Islet of Langerhans (tissue), 1 donor: ENCODE data around the gene SLC6A6.

ENCODE experiments used
- FAIRE-seq: peaks from one replicate; lab custom pipeline; 2011; peaks lifted over from hg19 to GRCh38; lab: Jason Lieb, UNC

Gene SLC6A6

DNA sequence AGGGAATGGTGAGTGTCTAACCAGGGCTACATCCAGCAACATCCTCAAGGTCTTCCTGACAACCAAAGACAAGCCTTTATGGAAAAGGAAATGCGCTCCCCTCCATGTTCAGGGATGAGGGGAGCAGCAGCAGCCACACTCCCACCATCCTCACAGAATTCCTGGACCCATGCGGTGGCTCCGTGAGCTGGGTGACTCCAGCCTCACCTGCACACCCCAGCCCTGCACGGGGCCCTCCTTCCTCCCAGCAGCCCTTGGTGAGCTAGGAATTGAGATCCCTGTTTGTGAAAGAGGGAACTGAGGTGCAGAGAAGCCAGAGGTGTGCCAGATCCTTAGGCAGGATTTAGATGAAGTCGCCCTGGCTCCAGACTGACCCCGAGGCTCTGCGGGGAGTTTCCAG is 85.4 kb downstream of the SLC6A6 start:
- FAIRE-seq = no peak

DNA sequence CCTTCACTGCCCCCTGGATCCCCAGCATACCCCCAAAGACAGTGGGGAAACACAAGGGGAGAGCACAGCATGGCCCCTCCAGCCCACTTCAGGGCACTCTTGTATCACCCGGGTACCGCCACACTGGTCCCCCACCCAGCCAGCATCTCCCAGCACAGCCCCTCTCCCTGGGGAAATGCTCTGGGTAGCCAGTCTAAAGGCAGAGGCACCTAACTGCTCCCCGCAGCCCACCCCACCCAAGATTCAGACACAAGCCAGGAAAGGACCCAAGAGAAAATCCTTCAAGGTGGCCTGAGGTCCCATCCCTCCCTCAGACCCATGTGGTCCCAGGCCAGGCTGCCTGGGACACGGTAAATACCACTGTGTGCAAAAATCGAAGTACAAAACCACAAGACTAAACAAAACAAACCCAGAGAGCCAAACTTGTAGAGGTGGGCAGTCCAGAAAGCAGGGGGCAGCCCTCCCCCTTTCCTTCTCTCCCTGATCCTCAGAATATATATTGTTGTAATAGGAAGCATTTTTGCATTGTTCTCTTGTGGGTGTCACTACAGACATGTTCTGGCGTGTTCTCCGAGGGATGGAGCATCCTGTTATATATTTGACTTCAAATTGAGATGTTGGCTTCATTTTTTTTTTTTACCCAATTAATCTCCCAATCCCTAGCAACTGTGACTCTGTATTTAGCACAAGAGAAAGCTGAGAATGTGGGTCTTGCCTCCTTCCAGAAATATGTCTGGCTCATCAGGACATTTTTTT is 86.1 kb downstream of the SLC6A6 start:
- FAIRE-seq = no peak

DNA sequence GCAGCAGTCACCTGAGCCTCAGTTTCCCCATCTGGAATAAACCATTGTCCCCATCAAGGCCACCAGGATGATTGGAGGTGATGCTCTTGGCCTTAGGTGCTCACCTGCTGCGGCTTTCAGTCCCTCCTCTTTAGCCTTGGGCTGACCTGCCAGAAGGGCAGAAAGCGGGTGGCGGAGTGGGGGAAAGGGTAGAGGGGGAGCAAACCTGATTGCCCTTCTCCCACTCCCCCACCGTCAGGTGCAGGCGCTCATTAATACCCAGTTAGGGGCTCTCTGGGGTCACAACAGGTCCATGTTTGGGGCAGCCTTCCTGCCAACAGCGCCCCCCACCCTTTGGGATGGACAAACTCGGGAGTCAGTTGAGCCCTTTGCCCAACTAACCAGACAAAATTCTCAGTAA is 87.2 kb downstream of the SLC6A6 start:
- FAIRE-seq = no peak

DNA sequence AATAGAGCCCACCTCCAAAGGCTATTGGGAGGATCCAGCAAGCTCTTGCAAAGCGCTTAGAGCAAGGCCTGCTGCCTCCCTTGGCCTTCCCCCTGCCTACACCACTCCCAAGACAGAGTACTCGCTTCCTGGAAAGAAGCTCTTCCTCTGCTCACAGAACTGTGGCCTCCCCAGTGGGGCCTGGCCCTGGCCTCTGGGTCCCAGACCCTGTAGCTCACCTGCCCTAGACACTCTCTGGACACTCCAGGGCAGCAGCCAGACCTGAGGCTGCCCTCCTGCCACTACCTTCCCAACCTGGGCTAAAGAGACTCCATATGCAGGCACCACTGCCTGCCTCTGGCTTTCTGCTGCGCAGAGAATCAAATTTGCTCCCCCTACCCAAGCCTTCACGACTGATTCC is 87.8 kb downstream of the SLC6A6 start:
- no peak for FAIRE-seq

DNA sequence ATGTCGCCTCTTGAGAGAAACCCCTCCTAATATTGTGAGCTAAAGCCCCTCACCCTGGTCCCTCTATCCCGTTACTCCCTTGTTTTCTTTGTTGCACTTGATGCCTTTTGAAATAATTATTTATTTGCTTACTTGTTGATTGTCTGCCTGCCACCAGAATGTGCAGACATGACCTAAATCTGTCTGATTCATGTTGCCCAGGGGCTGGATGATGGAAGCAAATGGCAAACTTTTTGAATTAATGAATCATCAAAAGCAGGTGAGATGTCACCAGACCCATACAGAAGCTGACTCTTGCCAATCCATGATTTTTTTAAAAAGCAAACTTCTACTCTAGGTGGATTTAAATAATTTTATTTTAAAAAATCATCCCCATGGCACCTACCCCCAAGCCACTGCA is 88.4 kb downstream of the SLC6A6 start:
- FAIRE-seq = no peak

DNA sequence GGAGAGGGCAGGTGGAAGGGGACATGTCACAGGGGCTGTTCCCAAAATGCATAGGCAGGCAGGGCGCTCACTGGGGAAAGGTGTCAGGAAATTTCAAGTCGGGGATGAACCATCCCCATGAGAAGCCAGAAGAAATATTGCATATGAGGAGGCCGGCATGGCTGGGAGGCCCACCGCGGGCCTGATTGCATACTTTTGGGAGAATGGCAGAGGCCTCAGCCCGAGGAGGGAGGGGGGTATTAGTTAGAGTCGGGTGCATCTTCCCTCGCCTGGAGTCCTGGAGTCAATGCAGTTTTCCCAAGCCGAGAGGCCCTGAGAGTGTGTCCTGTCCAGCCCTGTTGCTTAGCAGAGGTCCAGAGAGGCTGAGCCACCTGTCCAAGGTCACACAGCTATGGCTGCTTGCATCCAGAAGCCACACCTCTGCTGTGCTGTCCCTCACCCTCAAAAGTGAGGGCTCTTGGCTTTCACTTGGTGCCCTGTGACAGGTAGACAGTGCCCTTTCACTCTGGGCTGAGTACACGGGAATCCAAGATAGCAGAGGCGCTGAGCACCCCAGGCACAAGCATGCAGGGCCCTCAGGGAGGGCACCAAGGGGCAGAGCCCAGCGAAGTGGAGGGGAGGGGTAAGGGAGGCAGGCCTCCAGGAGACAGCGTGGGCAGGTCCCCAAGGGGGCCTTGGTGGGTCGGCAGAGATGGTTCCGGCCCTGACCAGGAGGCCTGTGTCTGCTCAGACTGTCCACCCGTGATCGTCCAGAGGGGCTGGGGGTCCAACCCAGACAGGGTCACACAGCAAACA is 89.2 kb downstream of the SLC6A6 start:
- no peak for FAIRE-seq

DNA sequence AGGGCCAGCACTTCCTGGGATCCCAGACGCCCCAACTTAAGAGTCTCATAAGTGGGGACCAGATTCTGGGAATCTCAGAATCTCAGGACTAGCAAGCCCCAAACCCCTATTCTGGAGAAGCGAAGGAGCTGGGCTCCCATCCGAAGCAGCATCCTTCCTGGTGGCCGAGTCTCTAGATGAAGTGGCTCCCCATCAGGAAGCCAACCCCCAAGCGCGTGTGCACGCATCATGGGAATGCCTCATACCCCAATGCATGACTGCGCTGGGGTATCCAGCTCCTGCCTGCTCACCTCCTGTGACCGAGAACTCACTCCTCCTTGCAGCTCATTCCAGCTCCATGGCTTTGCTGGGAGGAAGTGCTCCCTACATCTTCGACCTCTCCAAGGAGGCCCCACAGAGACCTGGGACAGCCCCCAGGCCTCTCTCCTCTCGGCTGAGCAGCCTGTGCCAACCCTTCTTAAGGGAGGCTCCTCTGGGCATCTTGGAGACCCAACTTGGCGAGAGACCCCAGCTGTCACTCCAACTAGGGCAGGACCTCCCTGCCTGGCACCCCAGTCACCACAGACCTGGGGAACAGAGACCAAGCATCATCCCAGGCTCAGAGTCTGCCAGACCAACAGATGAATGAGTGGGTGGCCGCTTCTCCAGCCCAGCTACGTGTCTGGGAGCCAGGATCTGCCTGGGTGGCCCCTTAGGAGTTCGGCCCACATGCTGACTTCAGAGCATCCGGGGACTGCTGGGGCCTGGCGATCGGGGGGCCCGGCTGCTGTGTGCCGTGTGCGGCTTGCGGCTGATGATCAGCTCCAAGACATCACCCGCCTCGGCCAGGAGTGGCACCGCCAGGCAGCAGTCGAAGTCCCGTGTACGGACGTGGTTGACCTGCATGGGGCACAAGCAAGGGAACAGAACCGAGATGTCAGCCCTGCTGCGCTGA is 90.8 kb downstream of the SLC6A6 start:
- FAIRE-seq = no peak

DNA sequence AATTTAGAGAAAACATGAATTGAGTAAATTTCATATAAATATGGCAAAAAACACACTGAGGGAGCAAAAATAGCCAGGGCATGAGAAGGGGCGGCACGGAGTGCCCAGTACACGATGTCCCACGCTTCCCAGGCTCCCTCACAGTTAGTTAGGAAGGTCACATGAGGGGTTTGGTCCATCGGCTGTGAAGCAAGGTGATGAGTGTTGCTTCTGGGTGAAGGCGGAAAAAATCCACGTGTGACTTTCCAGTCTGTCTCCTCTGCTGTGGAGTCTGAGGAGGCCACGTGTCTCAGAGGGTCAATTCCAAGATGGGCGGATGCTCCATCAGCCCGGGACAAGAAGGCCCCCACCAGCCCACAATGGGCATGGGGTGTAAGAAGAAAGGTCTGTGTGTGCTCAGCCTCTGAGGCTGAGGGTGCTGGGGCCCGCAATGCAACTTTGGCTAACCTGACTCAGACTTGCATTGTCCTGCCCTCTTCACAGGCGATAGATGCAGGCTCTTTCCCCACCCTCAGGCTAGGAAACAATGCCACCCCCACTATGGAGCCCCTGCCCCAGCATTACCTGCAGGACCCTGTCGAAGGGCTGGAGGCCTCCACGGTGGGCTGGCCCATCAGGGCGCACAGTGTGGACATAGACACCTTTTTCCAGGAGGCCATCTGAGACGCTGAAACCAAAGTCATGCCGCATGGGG is 92.0 kb downstream of the SLC6A6 start:
- FAIRE-seq = no peak

DNA sequence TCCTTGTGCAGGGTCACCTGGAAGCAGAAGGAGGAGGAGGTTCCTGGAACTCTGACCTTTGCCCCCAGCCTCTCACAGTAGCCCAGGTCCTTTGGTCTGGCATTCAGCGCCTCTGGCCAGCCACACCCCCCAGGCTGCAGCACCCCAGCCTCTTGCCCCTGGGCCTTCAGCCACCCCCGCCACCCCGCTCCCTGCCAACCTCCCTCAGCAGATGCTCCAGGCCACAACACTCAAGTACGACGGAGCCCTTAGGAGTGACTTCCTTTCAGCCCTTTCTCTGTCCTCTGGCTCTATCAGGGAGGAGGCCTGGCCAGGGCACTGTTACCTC is 92.5 kb downstream of the SLC6A6 start:
- no peak for FAIRE-seq

DNA sequence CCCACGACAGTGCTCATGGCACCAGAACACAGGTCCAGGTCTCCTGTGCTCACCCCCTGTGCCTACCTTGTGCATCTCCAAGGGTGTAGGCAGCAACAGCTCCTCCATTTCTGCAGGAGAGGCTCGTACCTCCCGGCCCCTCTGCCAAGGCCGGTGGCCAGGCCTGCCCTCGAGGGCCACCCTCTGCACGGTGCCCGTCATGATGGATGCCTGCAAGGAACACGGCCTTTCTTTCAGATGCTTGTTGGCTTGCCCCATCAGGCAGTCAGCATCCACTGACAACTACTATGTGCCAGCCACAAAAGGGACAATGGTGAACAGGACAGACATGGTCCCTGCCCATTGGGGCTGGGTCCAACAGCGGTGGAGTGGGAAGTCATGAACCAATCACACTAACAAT is 93.9 kb downstream of the SLC6A6 start:
- FAIRE-seq = no peak

DNA sequence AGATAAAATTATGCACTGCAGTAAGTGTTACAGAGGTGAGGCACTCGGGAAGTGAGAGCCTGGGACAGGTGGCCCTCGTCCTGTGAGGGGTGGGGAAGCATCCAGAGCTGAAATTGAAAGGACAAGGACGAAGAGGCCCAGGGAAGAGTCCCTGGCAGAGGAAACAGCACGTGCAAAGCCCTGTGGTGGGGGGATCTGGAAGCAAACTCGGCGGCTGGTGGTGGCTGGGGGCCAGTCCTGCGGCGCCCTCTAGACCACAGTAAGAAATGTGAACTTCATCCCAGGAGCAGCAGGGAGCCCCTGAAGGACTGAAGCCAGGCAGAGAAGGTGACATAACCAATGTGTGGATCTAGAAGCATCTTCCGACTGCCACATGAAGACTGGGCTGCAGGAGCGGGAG is 94.9 kb downstream of the SLC6A6 start:
- no peak for FAIRE-seq

DNA sequence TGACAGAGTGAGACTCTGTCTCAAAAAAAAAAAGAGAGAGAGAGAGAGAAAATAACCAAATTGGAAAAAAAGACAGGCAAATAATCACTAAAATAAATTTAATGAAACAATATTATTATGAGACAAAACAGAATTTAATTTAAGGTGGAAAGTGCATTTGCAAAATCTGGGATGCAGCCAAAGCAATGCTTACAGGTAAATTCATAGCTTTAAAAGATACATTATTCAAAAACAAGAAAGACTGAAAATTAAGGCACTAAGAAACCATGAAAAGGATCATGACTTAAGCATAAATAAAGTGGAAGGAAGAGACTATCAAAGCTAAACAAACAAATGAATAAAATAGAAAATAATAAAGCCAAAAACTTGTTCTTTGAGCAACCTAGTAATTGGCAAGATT is 100.1 kb downstream of the SLC6A6 start:
- no peak for FAIRE-seq

DNA sequence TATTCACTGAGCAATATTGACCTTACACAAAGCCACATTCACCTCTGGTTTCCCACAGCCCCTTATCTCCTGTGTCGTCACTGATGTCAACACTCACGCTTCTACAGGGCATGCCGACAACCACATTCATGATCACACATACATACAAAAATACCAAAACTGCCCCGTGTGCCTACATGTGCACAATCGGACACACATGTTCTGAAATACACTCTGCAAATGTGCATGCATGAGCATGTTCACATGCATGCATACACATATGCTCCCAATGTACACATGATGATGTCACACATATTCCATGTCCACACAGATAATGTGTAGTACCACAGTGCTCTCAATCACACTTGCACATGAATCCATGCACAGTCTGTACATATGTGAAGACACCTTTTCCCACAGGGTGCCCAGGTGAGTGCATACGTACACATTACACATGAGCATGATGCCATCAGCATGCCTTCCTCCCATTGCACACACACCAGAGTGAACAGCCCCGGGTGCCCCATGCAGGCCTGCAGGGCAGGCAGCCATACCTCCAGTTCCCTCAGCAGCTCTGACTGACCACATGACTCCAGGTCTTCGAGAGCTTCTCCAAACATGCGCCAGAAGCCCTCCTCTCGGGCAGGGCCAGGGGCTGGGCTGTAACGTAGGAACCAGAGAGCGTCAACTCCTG is 100.8 kb downstream of the SLC6A6 start:
- no peak for FAIRE-seq

DNA sequence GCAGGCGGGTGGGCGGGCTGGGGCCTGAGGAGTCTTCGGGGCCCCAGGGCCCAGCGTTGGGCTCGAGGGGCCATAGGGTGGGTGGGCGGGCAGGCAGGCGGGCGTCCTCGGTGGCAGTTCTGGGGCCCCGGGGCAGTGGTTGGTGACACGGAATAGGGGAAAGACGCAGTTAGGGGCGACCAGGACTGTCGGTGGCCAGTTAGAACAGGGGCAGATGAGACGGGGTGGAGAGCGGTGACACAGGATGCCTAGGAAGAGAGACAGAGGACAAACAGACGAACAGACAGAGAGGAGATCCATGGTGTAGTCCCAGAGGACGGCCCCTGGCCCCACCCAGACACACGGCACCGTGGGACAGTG is 101.3 kb downstream of the SLC6A6 start:
- FAIRE-seq = no peak

DNA sequence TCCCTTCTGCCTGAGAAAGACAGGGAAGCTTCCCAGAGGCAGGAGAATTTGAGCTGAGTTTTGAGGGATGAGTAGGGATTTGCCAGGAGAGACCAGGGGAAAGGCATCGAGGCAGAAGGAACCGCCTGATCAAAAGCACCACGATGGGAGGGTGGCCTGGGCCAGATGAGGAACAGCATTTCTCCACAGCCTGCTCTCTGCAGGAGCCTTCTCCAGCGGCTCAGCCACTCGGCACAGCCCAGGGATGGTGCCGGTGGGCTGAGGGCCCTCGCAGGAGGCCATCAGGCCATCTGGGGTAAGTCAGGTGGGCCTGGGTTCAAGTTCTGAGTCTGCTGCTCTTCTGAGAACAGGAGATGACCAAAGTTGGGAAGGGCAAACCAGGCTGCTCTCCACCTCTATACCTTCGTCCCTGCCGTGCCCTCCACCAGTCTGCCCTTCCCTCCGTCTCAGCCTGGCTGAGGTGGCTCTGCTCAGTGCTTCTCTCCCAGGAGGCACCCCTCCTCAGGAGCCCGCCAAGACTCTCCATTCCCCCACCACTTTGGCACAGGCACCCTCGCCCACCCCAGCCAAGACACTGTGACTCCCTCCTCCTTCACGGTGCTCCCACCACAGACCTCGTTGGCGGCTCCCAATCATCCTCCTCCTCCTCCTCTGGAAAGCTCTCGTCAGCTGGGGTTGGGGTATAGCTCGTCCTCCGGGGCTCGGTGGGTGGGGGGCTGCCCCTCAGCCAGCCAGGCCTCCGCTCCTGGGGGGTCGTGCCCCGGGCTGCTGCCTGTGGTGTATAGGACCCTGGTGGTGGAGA is 102.8 kb downstream of the SLC6A6 start:
- FAIRE-seq = no peak

DNA sequence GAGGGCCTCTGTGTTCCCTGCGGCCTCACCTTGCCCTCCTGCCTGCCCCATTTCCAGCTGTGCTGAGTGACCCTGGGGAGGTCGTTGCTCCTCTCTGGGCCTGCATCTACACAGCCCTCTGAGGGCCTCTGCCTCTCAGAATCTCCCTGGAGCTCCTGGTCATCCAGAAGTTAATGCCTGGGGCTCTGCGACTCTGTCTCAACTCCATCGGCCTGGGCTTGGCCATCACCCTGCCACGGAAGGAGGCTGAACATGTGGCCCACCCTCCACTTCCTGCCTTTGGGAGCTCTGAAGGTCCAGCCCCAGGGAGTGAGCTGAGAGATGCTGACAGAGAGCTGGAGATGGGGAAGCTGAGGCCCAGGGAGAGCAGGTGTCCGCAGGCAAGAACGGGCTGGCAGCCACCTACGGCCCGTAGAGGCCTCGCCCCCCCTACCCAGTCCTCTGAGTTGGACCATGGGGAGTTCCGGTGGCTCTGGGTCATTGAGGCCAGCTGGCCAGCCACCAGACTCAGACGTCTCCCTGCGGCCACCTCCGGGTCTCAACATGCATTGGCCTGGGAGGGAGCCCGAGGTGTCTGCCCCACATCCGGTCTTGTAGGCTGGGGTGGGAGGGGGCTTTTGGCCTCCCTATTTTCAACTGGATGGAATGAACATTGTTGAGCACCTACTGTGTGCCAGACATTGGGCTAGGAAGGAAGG is 103.5 kb downstream of the SLC6A6 start:
- no peak for FAIRE-seq

DNA sequence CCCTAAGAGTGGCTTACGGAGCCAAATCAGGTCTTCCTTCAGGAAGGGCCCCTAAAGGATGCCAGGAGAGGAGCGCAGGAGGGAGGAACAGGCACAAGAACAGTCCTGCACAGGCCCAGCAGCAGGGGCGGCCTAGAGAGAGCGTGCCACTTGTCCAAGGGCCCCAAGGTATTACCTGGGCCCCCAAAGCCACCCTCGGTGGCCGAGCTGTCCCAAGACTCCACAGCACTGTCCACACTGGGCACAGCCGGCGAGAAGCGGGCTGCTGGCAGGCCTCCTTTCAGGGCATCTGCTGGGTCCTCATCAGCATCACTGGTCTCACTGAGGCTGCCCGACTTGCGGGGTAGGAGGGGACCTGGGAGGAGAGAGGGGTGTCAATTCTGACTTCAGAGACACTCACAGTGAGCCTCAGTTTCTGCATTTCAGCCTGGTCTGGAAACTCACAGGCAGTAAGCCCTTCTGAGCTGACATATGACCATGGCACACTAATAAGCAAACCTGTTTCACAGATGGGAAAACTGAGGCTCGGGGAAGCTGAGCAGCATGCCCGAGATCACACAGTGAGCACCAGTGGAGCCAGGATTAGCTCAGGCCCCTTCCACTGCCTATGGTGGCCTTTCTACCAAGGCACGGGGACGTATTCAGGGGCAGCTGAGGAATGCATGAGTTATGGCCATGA is 104.4 kb downstream of the SLC6A6 start:
- FAIRE-seq = no peak

DNA sequence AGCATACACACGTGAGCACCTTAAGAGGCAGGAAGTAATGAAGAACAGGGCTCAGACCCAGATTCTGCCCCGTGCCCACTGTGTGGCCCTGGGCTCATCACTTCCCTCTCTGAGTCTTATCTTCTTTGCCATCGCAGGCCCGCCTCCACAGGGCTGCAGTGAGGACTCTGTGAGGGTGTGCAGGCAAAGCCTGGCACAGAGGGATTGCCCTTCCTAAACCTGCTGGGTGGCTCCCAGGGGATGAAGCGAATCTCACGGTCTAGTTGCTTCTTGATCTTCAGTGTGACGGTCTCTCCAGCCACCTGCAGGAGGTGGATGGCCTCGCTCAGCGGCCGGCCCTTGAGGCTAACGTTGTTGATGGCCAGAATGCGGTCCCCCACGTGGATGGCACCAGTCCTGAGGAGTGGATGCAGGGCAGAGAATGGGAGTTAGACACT is 104.9 kb downstream of the SLC6A6 start:
- FAIRE-seq = no peak

DNA sequence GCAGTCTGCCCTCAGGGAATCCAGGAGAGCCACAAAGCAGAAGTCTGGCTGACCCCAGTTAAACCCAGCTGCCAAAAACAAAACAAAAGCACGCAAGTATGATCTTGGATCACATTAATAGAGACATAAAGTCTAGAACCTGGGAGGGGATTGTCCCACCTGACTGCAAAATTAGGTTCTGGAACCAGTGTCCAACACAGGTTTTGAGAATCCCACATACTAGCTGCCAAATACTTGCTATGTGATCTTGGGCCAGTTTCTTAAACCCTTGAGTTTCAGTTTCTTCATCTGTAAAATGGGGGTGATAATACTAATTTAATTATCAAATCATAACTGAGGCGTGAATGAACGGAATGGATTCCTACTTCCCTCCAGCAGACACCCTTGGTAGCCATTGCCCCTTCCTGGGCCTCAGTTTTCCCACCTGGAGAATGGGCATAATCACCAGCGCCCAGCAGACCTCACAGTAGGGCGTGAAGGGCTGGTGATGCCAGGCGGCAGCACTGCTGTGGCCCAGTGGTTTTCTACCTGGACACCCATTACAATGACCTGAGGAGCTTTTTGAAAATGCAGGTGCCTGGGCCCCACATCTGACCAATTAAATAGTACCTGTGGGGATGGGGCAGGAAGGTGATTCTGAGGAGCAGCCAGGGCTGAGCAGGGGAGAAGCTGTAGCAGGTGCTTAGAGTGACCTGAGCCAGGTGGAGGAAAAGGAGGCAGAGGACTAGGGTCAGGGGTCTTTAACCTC is 105.5 kb downstream of the SLC6A6 start:
- FAIRE-seq = no peak
